Right atrium auricular region (tissue), 2 donors: Measurements from ENCODE around the gene SRSF7. TPM values are rescaled to one million over a fixed set of nuclear protein-coding genes. Genes with fewer than 3 reads are reported as not detected.

Source experiments
- DNase-seq: peaks from one replicate; pipeline ENCODE4 v3.0.0-alpha.2; 2019; ENCODE audit warnings: low spot score
- H3K27ac ChIP-seq, 2 donors: fragments of 200-600 bp; sonication (generic); 1 replicate in 1 of 2; 2 replicates in 1 of 2; pipeline ENCODE4 v1.5.1; 2016 to 2019
- H3K27me3 ChIP-seq, 2 donors: fragments of 200-600 bp; sonication (generic); one replicate each; pipeline versions ENCODE4 v1.5.1 to v1.6.0; 2017 to 2019
- H3K36me3 ChIP-seq: fragments of 200-600 bp; sonication (generic); one replicate; pipeline ENCODE4 v1.5.1; 2016
- H3K4me1 ChIP-seq, 2 donors: fragments of 200-600 bp; sonication (generic); one replicate each; pipeline versions ENCODE4 v1.5.1 to v1.6.0; 2017 to 2019
- H3K4me3 ChIP-seq, 2 donors: fragments of 200-600 bp; sonication (generic); 1 replicate in 1 of 2; 2 replicates in 1 of 2; pipeline ENCODE4 v1.5.1; 2017 to 2019; ENCODE audit warnings: mild to moderate bottlenecking in 1 of 2, moderate library complexity in 1 of 2
- H3K9me3 ChIP-seq, 2 donors: fragments of 200-600 bp; sonication (generic); one replicate each; pipeline ENCODE4 v1.5.1; 2019
- total RNA-seq, 2 donors: library from RNA; depleted of rRNA; stranded (reverse); fragments of >200 nt; gene quantifications; one replicate each; pipeline ENCODE4 v1.1.0, GENCODE V29; 2016
- TF ChIP-seq, protein P1 (sequence below), 2 donors: fragments of 200-600 bp; sonication (generic); IDR thresholded peaks; one replicate each; pipeline ENCODE4 v1.5.1; 2019; ENCODE audit warnings: antibody characterized with exemption in 2 of 2

SRSF7 gene
- total RNA-seq, 2 donors from 2014 or later, result 32.1 to 44.3 TPM

DNA sequence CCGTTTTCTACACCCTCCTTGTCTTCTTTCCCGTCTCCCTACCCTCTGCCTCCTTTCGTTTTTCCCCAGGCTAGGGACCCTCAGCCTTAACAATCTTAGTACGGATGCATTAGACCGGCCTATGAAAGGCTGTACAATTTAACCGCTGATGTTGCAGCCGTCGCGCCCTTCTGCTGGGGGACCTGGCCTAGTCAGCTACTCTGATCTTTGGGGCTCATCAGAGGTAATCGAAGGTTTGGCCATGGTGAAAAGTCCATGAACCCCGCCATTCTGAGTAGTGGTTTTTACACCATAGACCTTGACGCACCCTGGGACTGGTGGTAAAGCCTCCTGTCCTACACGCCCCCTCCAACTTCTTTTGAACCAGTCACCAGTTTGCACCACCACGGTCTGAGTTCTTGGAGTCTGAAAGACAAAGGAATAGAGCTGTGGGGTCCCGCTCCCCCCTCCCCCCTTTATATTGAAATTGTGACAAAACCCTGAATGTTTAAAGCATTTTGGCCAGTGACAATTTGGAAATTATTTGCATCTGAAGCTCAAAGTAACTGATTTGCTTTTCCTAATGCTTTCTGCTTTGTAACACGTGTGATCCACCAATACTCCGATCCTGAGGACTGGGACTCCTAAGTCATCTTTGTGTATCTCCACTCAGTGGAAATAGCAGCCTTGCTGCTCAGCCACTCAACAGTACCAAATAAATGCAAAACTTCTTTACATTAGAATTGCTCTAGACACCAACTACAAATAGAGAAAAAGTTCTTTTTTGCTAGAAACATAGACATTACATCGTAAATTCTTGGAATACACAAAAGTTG lies 642 bp upstream of the SRSF7 start:
- Histone ChIP-seq H3K27me3 (no peaks in the 10 kb centered on the region), H3K36me3 (peaks cover 27% of the 10 kb centered on the region), H3K9me3 (no peaks in the 10 kb centered on the region), H3K27ac (peak overlapping the region; percentile 95 to 100), H3K4me3 (peak overlapping the region; percentile 66 to 93), H3K4me1 (peaks cover 0 to 39% of the 10 kb centered on the region in 2 donors)
- TF ChIP-seq, protein P1, sequence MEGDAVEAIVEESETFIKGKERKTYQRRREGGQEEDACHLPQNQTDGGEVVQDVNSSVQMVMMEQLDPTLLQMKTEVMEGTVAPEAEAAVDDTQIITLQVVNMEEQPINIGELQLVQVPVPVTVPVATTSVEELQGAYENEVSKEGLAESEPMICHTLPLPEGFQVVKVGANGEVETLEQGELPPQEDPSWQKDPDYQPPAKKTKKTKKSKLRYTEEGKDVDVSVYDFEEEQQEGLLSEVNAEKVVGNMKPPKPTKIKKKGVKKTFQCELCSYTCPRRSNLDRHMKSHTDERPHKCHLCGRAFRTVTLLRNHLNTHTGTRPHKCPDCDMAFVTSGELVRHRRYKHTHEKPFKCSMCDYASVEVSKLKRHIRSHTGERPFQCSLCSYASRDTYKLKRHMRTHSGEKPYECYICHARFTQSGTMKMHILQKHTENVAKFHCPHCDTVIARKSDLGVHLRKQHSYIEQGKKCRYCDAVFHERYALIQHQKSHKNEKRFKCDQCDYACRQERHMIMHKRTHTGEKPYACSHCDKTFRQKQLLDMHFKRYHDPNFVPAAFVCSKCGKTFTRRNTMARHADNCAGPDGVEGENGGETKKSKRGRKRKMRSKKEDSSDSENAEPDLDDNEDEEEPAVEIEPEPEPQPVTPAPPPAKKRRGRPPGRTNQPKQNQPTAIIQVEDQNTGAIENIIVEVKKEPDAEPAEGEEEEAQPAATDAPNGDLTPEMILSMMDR (IDR thresholded peaks at IDR 0.05), result no peak
- no peak for DNase-seq

DNA sequence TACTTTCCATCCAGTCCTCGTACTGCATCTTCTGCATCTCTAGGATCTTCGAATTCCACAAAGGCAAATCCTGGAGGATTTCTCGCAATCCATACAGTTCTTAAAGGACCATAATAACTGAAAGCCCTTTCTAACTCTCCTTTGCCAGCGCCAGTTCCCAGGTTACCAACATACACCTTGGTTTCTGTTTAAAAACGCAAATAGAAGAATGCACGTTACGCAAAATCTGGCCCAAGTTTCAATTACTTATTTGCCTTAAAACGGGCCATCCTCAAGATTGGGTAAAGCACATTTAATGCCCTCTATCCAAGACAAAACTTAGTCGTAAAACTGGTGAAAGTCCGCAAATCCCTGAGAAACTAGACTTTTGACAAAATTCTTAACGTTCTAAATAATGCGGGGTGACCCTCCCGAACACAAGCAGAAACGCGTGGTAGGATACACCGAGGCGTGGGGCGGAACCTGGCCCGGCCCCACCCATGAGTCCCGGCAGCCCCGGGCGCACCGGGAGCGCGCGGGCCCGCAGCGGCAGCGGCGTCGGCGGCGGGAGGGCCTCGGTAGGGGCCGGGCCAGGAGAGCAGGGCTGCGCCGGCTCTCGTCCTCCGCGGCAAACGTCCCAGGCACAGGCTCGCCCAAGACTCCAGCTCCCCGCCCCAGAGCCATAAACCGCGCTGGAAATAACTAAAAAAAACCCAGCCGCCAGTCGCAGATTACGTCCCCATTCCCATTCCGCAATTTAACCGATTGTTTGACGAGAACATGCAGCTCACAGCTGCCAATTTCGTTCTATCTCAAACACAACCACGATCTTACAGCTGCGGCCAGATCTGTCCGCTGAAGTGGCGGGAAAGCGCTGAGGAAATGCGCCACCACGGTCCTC lies 910 bp downstream of the SRSF7 start:
- peaks cover 0 to 44% of the 10 kb centered on the region in 2 donors for H3K4me1 ChIP-seq
- TF ChIP-seq, protein P1 (IDR thresholded peaks at IDR 0.05), result no peak
- peaks cover 42% of the 10 kb centered on the region for H3K36me3 ChIP-seq
- no peaks in the 10 kb centered on the region for H3K9me3 ChIP-seq
- peak overlapping the region; percentile 95 to 100 for H3K27ac ChIP-seq
- H3K4me3 ChIP-seq, result peak overlapping the region; percentile 66 to 93
- no peak for DNase-seq
- H3K27me3 ChIP-seq, result no peaks in the 10 kb centered on the region

DNA sequence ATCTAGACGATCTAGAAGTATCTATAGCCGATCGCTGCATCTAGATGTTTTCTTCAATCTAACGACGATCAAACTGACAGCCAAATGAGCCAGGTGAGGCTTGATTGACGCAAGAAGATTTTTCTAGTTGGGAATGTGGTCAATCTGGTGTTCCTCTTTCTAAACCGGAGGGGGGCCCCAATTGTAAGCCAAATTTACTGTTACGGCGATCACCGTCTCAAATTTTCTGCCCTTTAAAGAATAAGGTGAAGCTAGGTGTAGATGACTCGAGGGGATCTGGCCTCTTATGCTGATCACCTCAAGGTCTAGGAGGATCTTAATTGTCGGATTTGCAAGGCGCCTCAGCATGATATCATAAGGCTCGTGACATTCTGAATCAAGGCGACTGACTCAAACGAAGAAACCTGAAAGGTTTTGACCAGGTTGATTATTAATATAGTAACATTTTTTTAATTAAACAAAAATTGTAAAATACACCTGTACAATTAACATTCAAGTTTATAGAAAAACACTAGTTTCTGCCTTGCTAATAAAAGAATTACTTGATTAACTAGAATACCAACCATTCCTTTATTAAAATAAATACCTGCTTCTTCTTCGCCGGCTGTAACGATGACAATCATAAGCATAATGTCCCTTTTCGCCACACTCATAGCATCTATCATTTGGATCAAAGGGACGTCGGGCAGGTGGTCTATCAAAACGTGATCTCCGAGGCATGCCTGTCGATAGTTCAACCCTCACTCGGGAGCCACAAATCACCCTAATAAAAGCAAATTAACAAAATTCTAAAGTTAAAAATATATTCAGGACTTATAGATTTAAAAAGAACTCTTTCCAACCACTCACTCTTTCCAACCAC lies 2.0 kb downstream of the SRSF7 start:
- H3K4me1 ChIP-seq, result peaks cover 0 to 48% of the 10 kb centered on the region in 2 donors
- peaks cover 53% of the 10 kb centered on the region for H3K36me3 ChIP-seq

DNA sequence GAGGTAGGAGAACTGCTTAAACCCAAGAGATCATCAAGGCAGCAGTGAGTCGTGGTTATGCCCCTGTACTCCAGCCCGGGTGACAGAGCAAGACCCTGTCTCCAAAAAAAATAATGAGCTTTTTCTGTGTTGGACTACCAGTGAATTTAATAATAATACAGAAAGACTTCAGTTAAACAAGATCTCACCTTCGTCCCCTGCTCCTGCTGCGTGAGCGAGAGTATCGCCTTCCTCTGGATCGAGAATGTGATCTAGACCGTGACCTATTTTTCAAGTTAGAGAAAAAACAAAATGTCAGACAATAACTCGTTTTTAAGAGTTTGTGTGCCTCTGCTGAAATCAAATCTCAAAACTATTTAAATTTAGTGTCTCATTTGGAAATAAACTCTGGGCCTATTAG lies 2.8 kb downstream of the SRSF7 start:
- Histone ChIP-seq H3K27me3 (no peaks in the 10 kb centered on the region), H3K27ac (no peak overlapping the region), H3K36me3 (peaks cover 61% of the 10 kb centered on the region), H3K4me1 (peaks cover 0 to 56% of the 10 kb centered on the region in 2 donors), H3K9me3 (no peaks in the 10 kb centered on the region), H3K4me3 (no peak overlapping the region)
- TF ChIP-seq, protein P1 (IDR thresholded peaks at IDR 0.05), result no peak
- no peak for DNase-seq

More for the DNA sequence above, 2.0 kb downstream of the SRSF7 start:
- Histone ChIP-seq H3K27me3 (no peaks in the 10 kb centered on the region), H3K4me3 (peak overlapping the region; percentile 66 to 93), H3K27ac (peak overlapping the region; percentile 95 to 100), H3K9me3 (no peaks in the 10 kb centered on the region)
- TF ChIP-seq, protein P1 (IDR thresholded peaks at IDR 0.05), result no peak
- no peak for DNase-seq

DNA sequence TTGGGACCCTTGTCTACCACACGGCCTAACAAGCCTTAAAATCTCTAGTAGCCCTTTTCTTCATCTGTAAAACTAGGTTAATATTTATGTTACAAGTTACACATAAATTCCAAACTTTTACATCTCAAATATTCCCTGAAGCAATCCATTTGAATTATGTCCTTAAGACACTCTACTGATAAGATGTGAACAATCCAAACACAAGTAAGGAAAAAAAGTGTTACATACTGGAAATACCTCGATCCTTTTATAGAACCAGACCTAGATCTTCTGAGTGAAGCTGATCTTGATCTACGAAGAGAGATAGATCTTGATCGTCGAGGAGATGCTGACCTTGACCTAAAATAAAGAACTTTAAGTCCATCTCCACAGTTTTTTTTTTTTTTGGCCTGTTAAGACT lies 3.3 kb downstream of the SRSF7 start:
- TF ChIP-seq, protein P1 (IDR thresholded peaks at IDR 0.05), result no peak
- Histone ChIP-seq H3K27me3 (no peaks in the 10 kb centered on the region), H3K4me3 (no peak overlapping the region), H3K9me3 (no peaks in the 10 kb centered on the region), H3K36me3 (peaks cover 64% of the 10 kb centered on the region), H3K27ac (peak overlapping the region in 1 of 2 donors; percentile 16), H3K4me1 (peaks cover 0 to 62% of the 10 kb centered on the region in 2 donors)
- no peak for DNase-seq
